NCI-H446 (cell line): ENCODE measurements around the gene ZNF772.
"Not testable (repeated sequence)": the region's sequence is repeated elsewhere in the genome, so short reads cannot be mapped to it uniquely, and the experiment has no call there.

Source experiments
- DNase-seq, 2 experiments: peaks; one replicate each; lab custom pipeline; 2025; lab: John Stamatoyannopoulos, UW

Gene ZNF772

GRCh38 chr19:57477191-57478008, at the start of gene ZNF772:
ZNF772 (minus strand) TSS chr19:57477566; CDS start chr19:57477309, 257 bp downstream.
- DNase-seq = peak; percentile 91 to 93

GRCh38 chr19:57518021-57518420, 40.7 kb upstream of the ZNF772 start:
- not testable (repeated sequence) for DNase-seq

- DNase-seq = peak in 1 of 2 experiments; percentile 52
These were observed 37.9 kb upstream of the ZNF772 start for GRCh38 chr19:57515255-57515654.

- DNase-seq = no peak
These were observed 35.5 kb upstream of the ZNF772 start for GRCh38 chr19:57512845-57513244.

- no peak for DNase-seq
These were observed 34.1 kb upstream of the ZNF772 start for GRCh38 chr19:57511484-57511883.

GRCh38 chr19:57506163-57506562, 28.8 kb upstream of the ZNF772 start:
- DNase-seq = no peak

- DNase-seq = peak in 1 of 2 experiments; percentile 12
These were observed 23.0 kb upstream of the ZNF772 start for GRCh38 chr19:57500400-57500799.

GRCh38 chr19:57499680-57500395, 22.5 kb upstream of the ZNF772 start, which contains the start of gene ZNF773:
ZNF773 (plus strand) TSS chr19:57499938; CDS start chr19:57500081, 143 bp downstream.
- DNase-seq = peak; percentile 87 to 95

- not testable (repeated sequence) for DNase-seq
These were observed 21.9 kb upstream of the ZNF772 start for GRCh38 chr19:57499332-57499679.

- DNase-seq = not testable (repeated sequence)
These were observed 10.9 kb upstream of the ZNF772 start for GRCh38 chr19:57488299-57488644.

- peak; percentile 54 to 86 for DNase-seq
These were observed 10.3 kb upstream of the ZNF772 start, which contains the start of gene ZNF419 for GRCh38 chr19:57487477-57488298. ZNF419 (plus strand) TSS chr19:57487750; CDS start chr19:57487951, 201 bp downstream.

- no peak for DNase-seq
These were observed 3.7 kb downstream of the ZNF772 start for GRCh38 chr19:57473646-57474045.

- no peak for DNase-seq
These were observed 10.9 kb downstream of the ZNF772 start for GRCh38 chr19:57466489-57466888.

- no peak for DNase-seq
These were observed 11.5 kb downstream of the ZNF772 start for GRCh38 chr19:57465680-57466381.

GRCh38 chr19:57452307-57452706, 25.1 kb downstream of the ZNF772 start:
- no peak for DNase-seq

- DNase-seq = no peak
These were observed 34.2 kb downstream of the ZNF772 start for GRCh38 chr19:57443121-57443696.

- DNase-seq = no peak
These were observed 35.2 kb downstream of the ZNF772 start for GRCh38 chr19:57441979-57442752.

- no peak for DNase-seq
These were observed 38.4 kb downstream of the ZNF772 start for GRCh38 chr19:57438925-57439324.

GRCh38 chr19:57437931-57438330, 39.4 kb downstream of the ZNF772 start:
- DNase-seq = no peak

- no peak for DNase-seq
These were observed 40.9 kb downstream of the ZNF772 start for GRCh38 chr19:57436417-57436816.
